OCI-LY1 (cell line): ENCODE results near the gene KRTAP5-8.

Experiments used
- H2AFZ ChIP-seq: fragments of 200-600 bp; sonication (generic), shearing (Covaris generic); 2 replicates; pipeline ENCODE4 v1.6.0; 2014; ENCODE audit warnings: antibody characterized with exemption, mild to moderate bottlenecking, low read length
- H3F3A ChIP-seq: fragments of 200-600 bp; sonication (generic), shearing (Covaris generic); 2 replicates; pipeline ENCODE4 v1.6.0; 2014; ENCODE audit warnings: mild to moderate bottlenecking, antibody characterized with exemption, low read length, moderate library complexity; ENCODE audit not compliant: insufficient read depth
- H3K27ac ChIP-seq: fragments of 200-600 bp; sonication (generic); 2 replicates; pipeline ENCODE4 v1.5.1; 2014; ENCODE audit warnings: low read length, mixed run types, mild to moderate bottlenecking, low read depth; ENCODE audit not compliant: poor library complexity, severe bottlenecking
- H3K27me3 ChIP-seq: fragments of 200-600 bp; sonication (generic); 2 replicates; pipeline ENCODE4 v1.6.0; 2014; ENCODE audit warnings: antibody characterized with exemption, mild to moderate bottlenecking, low read length, moderate library complexity; ENCODE audit not compliant: insufficient read depth
- H3K36me3 ChIP-seq: fragments of 200-600 bp; sonication (generic); 2 replicates; pipeline ENCODE4 v1.6.1; 2014; ENCODE audit warnings: mild to moderate bottlenecking, antibody characterized with exemption, low read length, moderate library complexity, mixed read lengths; ENCODE audit not compliant: insufficient read depth
- H3K4me1 ChIP-seq: fragments of 200-600 bp; sonication (generic); 2 replicates; pipeline ENCODE4 v1.5.1; 2014; ENCODE audit warnings: mild to moderate bottlenecking, low read length, moderate library complexity; ENCODE audit not compliant: insufficient read depth, severe bottlenecking
- H3K4me2 ChIP-seq: fragments of 200-600 bp; sonication (generic), shearing (Covaris generic); 2 replicates; pipeline ENCODE4 v1.6.1; 2014; ENCODE audit warnings: low read length
- H3K4me3 ChIP-seq: fragments of 200-600 bp; sonication (generic); 2 replicates; pipeline ENCODE4 v1.5.1; 2014; ENCODE audit warnings: low read length, low read depth, mild to moderate bottlenecking, mixed read lengths; ENCODE audit not compliant: poor library complexity, severe bottlenecking
- H3K79me2 ChIP-seq: fragments of 200-600 bp; shearing (Covaris generic); 2 replicates; pipeline ENCODE4 v1.6.1; 2016; ENCODE audit warnings: mixed run types, low read length, mixed read lengths; ENCODE audit not compliant: insufficient read depth
- H3K9ac ChIP-seq: fragments of 200-600 bp; sonication (generic), shearing (Covaris generic); 2 replicates; pipeline ENCODE4 v1.6.1; 2014; ENCODE audit warnings: mild to moderate bottlenecking, low read length, mixed read lengths
- H3K9me2 ChIP-seq: fragments of 200-600 bp; sonication (generic), shearing (Covaris generic); 2 replicates; pipeline ENCODE4 v1.6.1; 2014; ENCODE audit warnings: low read depth, mild to moderate bottlenecking, low read length, mixed read lengths
- H3K9me3 ChIP-seq: fragments of 200-600 bp; shearing (Covaris generic); 2 replicates; pipeline ENCODE4 v1.6.1; 2014; ENCODE audit warnings: low read length, mixed read lengths
- H4K20me1 ChIP-seq: fragments of 200-600 bp; sonication (generic), shearing (Covaris generic); 2 replicates; pipeline ENCODE4 v1.6.0; 2016; ENCODE audit warnings: mild to moderate bottlenecking, low read length; ENCODE audit not compliant: insufficient read depth
- CTCF ChIP-seq: fragments of 200-600 bp; sonication (generic), shearing (Covaris generic); IDR thresholded peaks from 2 replicates; pipeline ENCODE4 v1.5.1; 2017; ENCODE audit warnings: mild to moderate bottlenecking, antibody characterized with exemption, low read length, moderate library complexity, mixed read lengths
- EZH2 ChIP-seq: fragments of 200-600 bp; sonication (generic), shearing (Covaris generic); IDR thresholded peaks from 2 replicates; pipeline ENCODE4 v1.8.0; 2017; ENCODE audit warnings: borderline replicate concordance, mixed run types, mild to moderate bottlenecking, antibody characterized with exemption, low read length, moderate library complexity, mixed read lengths

The KRTAP5-8 gene

DNA sequence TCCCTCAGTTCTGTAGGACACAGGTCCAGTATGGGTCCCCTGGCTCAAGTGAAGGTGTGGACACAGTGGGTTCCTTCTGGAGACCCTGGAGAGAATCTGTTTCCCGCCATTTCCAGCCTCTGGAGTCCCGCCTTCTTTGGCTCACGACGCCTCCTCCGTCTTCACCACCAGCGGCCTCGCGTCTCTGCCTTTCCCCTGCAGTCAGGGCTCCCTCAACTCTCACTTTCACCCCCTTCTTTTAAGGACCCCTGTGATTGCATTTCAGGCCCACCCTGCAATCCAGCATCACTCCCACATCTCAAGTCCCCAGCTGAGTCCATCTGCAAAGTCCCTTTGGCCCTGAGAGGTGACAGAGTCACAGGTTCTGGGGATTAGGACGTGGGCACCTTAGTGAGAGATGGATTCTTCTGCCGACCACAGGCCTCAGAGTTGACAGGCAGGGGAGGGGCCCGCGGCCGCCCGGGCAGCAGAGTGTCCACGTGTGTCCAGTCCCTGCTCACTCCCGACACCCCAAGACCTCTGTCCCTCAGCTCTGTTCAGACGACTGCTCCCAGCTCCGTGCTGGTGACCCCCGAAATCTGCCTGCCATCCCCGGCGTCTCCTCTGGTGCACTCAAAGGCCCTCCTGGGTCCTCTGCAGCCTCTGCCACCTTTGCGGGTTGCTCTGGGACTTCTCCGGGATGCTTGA, 47.6 kb upstream of the KRTAP5-8 start:
- Histone ChIP-seq H3K27ac (no peak overlapping the region), H3K79me2 (no peaks in the 10 kb centered on the region), H3K27me3 (no peaks in the 10 kb centered on the region), H2AFZ (no peak overlapping the region), H3K4me2 (no peak overlapping the region), H3K9me3 (no peaks in the 10 kb centered on the region), H3K4me1 (no peaks in the 10 kb centered on the region), H3K4me3 (no peak overlapping the region), H3K36me3 (peaks cover 33% of the 10 kb centered on the region; the same call in 1 of the 2 replicates), H3K9me2 (no peaks in the 10 kb centered on the region), H3F3A (no peaks in the 10 kb centered on the region), H3K9ac (no peak overlapping the region), H4K20me1 (no peaks in the 10 kb centered on the region)
- TF ChIP-seq EZH2 (no peak), CTCF (no peak)

GRCh38 chr11:71490731-71491390, 47.0 kb upstream of the KRTAP5-8 start:
- H3K4me2 ChIP-seq, result no peak overlapping the region

GRCh38 chr11:71491531-71491930, 46.3 kb upstream of the KRTAP5-8 start:
- Histone ChIP-seq H3K4me3 (no peak overlapping the region), H3K4me1 (no peaks in the 10 kb centered on the region), H3F3A (no peaks in the 10 kb centered on the region), H3K9ac (no peak overlapping the region), H2AFZ (no peak overlapping the region), H3K9me2 (no peaks in the 10 kb centered on the region), H3K36me3 (peaks cover 28% of the 10 kb centered on the region; the same call in 1 of the 2 replicates), H4K20me1 (no peaks in the 10 kb centered on the region), H3K27me3 (no peaks in the 10 kb centered on the region), H3K79me2 (no peaks in the 10 kb centered on the region), H3K4me2 (no peak overlapping the region), H3K9me3 (no peaks in the 10 kb centered on the region), H3K27ac (no peak overlapping the region)
- TF ChIP-seq EZH2 (no peak), CTCF (no peak)

More at GRCh38 chr11:71490731-71491390, 47.0 kb upstream of the KRTAP5-8 start:
- no peaks in the 10 kb centered on the region for H3K79me2 ChIP-seq
- H3K9ac ChIP-seq, result no peak overlapping the region
- no peaks in the 10 kb centered on the region for H3K4me1 ChIP-seq
- no peaks in the 10 kb centered on the region for H3K27me3 ChIP-seq
- H2AFZ ChIP-seq, result no peak overlapping the region
- H3K9me2 ChIP-seq, result no peaks in the 10 kb centered on the region
- no peaks in the 10 kb centered on the region for H3K9me3 ChIP-seq
- no peak overlapping the region for H3K27ac ChIP-seq
- H3F3A ChIP-seq, result no peaks in the 10 kb centered on the region
- H3K4me3 ChIP-seq, result no peak overlapping the region
- peaks cover 33% of the 10 kb centered on the region; the same call in 1 of the 2 replicates for H3K36me3 ChIP-seq
- TF ChIP-seq CTCF (no peak), EZH2 (no peak)
- H4K20me1 ChIP-seq, result no peaks in the 10 kb centered on the region
